ENCODE measurements around the gene SLC26A11. TPM values are rescaled to one million over a fixed set of nuclear protein-coding genes. Genes with fewer than 3 reads are reported as not detected.

Gene SLC26A11
- total RNA-seq, 1 experiment from 2014 or later, result 37.1 TPM

Other genes with a start within 250 kb of the SLC26A11 start
- 48.1 and 55.4 TPM in 2 replicates for gene TBC1D16, start 184.6 kb upstream of the SLC26A11 start, total RNA-seq (2022)
- 3.7 and 3.9 TPM in 2 replicates for gene CCDC40, start 183.8 kb upstream of the SLC26A11 start, total RNA-seq (2022)
- 42.4 and 44.6 TPM in 2 replicates for gene GAA, start 118.8 kb upstream of the SLC26A11 start, total RNA-seq (2022)
- 190 and 192 TPM in 2 replicates for gene EIF4A3, start 73.3 kb upstream of the SLC26A11 start, total RNA-seq (2022)
- 1.3 and 1.8 TPM in 2 replicates for gene CARD14, start 50.4 kb upstream of the SLC26A11 start, total RNA-seq (2022)
- 39.5 and 42.8 TPM in 2 replicates for gene SGSH, start 94 bp upstream of the SLC26A11 start, total RNA-seq (2022)
- 61.4 and 70.5 TPM in 2 replicates for gene RNF213, start 40.4 kb downstream of the SLC26A11 start, total RNA-seq (2022)
- 20.5 and 21.5 TPM in 2 replicates for gene ENDOV, start 194.7 kb downstream of the SLC26A11 start, total RNA-seq (2022)

Measured in Caco-2 (cell line).